Panc1 (cell line): ENCODE data around the gene EDN2.

Experiments used
- REST ChIP-seq, 2 experiments: IDR thresholded peaks; 2 replicates each; pipeline ENCODE4 v1.6.1; 2011 to 2012; ENCODE audit warnings: low read depth in 2 of 2, control low read depth in 1 of 2, low read length in 1 of 2, mild to moderate bottlenecking in 1 of 2, moderate library complexity in 1 of 2; ENCODE audit not compliant: insufficient read depth in 1 of 2
- SIN3A ChIP-seq: IDR thresholded peaks from 2 replicates; pipeline ENCODE4 v1.6.1; 2012; ENCODE audit warnings: low read depth, mild to moderate bottlenecking, low read length, moderate library complexity, borderline replicate concordance; ENCODE audit not compliant: insufficient read depth

GRCh38 chr1:41509270-41509671, 24.8 kb upstream of the EDN2 start:
- TF ChIP-seq SIN3A (no peak), REST (IDR thresholded peaks at IDR 0.05; ENCODE audit: insufficient read depth in 1 of 2, low read depth in 2 of 2, low read length in 1 of 2) (no peak)
